Measurements from ENCODE around the gene TRAFD1. TPM values are rescaled to one million over a fixed set of nuclear protein-coding genes. Genes with fewer than 3 reads are reported as not detected.
A peak's percentile ranks its signal among the peaks of the same experiment; 100 is the strongest.
"Not testable (repeated sequence)": the region's sequence is repeated elsewhere in the genome, so short reads cannot be mapped to it uniquely, and the experiment has no call there.

TRAFD1 gene
- total and polyA plus RNA-seq, 4 donors = 16.9 to 43.1 (median 37.8) TPM

GRCh38 chr12:112091563-112091962 lies 33.8 kb upstream of the TRAFD1 start:
- Histone ChIP-seq H3K4me3 (no peak overlapping the region), H3K9me3 (ENCODE audit: control insufficient read depth in 4 of 4, insufficient read depth in 3 of 4, low read length in 3 of 4) (no peaks in the 10 kb centered on the region), H3K27ac (ENCODE audit: low read depth in 1 of 2, low read length in 1 of 2) (no peak overlapping the region), H3K4me1 (ENCODE audit: control insufficient read depth in 5 of 5, insufficient read depth in 5 of 5, low read length in 5 of 5) (peaks cover 0 to 3% (median 0%) of the 10 kb centered on the region in 5 donors), H3K9ac (ENCODE audit: insufficient read depth in 1 of 2, low read length in 2 of 2) (no peak overlapping the region), H3K27me3 (ENCODE audit: control insufficient read depth in 3 of 3, insufficient read depth in 3 of 3, low read length in 2 of 3) (no peaks in the 10 kb centered on the region), H3K36me3 (ENCODE audit: control insufficient read depth in 4 of 4, insufficient read depth in 4 of 4, low read length in 4 of 4) (peaks cover 15 to 24% (median 20%) of the 10 kb centered on the region in 4 donors)
- no peak for TF ChIP-seq CTCF (IDR thresholded peaks at IDR 0.05; ENCODE audit: control extremely low read depth, extremely low read depth)
- DNase-seq (no peak), ATAC-seq (ENCODE audit: insufficient read depth, low FRiP score) (no peak)
- 88 to 98% methylated on average over 3 of the region's 3 CpGs for WGBS, 2 donors

- Histone ChIP-seq H3K36me3 (ENCODE audit: control insufficient read depth in 4 of 4, insufficient read depth in 4 of 4, low read length in 4 of 4) (peaks cover 2 to 21% (median 14%) of the 10 kb centered on the region in 4 donors), H3K9me3 (ENCODE audit: control insufficient read depth in 4 of 4, insufficient read depth in 3 of 4, low read length in 3 of 4) (no peaks in the 10 kb centered on the region), H3K27me3 (ENCODE audit: control insufficient read depth in 3 of 3, insufficient read depth in 3 of 3, low read length in 2 of 3) (no peaks in the 10 kb centered on the region), H3K9ac (ENCODE audit: insufficient read depth in 1 of 2, low read length in 2 of 2) (no peak overlapping the region), H3K4me1 (ENCODE audit: control insufficient read depth in 5 of 5, insufficient read depth in 5 of 5, low read length in 5 of 5) (peaks cover 0 to 7% (median 0%) of the 10 kb centered on the region in 5 donors), H3K4me3 (no peak overlapping the region), H3K27ac (ENCODE audit: low read depth in 1 of 2, low read length in 1 of 2) (peak overlapping the region in 1 of 2 donors; percentile 59)
- ATAC-seq (ENCODE audit: insufficient read depth, low FRiP score) = no peak
- TF ChIP-seq CTCF (IDR thresholded peaks at IDR 0.05; ENCODE audit: control extremely low read depth, extremely low read depth) = no peak
- no peak for DNase-seq
Measured at GRCh38 chr12:112096070-112096469, 29.3 kb upstream of the TRAFD1 start.

GRCh38 chr12:112096667-112097066 lies 28.7 kb upstream of the TRAFD1 start:
- peaks cover 0 to 16% (median 12%) of the 10 kb centered on the region in 4 donors for H3K36me3 ChIP-seq (ENCODE audit: control insufficient read depth in 4 of 4, insufficient read depth in 4 of 4, low read length in 4 of 4)
- peaks cover 0 to 7% (median 0%) of the 10 kb centered on the region in 5 donors for H3K4me1 ChIP-seq (ENCODE audit: control insufficient read depth in 5 of 5, insufficient read depth in 5 of 5, low read length in 5 of 5)
- no peaks in the 10 kb centered on the region for H3K9me3 ChIP-seq (ENCODE audit: control insufficient read depth in 4 of 4, insufficient read depth in 3 of 4, low read length in 3 of 4)
- H3K27me3 ChIP-seq (ENCODE audit: control insufficient read depth in 3 of 3, insufficient read depth in 3 of 3, low read length in 2 of 3) = no peaks in the 10 kb centered on the region
- no peak for ATAC-seq (ENCODE audit: insufficient read depth, low FRiP score)
- 56 to 65% methylated on average over 2 of the region's 2 CpGs for WGBS, 2 donors
- no peak overlapping the region for H3K4me3 ChIP-seq
- H3K27ac ChIP-seq (ENCODE audit: low read depth in 1 of 2, low read length in 1 of 2) = peak overlapping the region; percentile 53 to 59
- no peak for DNase-seq
- no peak for TF ChIP-seq CTCF (IDR thresholded peaks at IDR 0.05; ENCODE audit: control extremely low read depth, extremely low read depth)
- H3K9ac ChIP-seq (ENCODE audit: insufficient read depth in 1 of 2, low read length in 2 of 2) = no peak overlapping the region

- Histone ChIP-seq H3K9me3 (ENCODE audit: control insufficient read depth in 4 of 4, insufficient read depth in 3 of 4, low read length in 3 of 4) (no peaks in the 10 kb centered on the region), H3K4me3 (no peak overlapping the region), H3K4me1 (ENCODE audit: control insufficient read depth in 5 of 5, insufficient read depth in 5 of 5, low read length in 5 of 5) (peaks cover 0 to 7% (median 0%) of the 10 kb centered on the region in 5 donors), H3K9ac (ENCODE audit: insufficient read depth in 1 of 2, low read length in 2 of 2) (no peak overlapping the region), H3K27ac (ENCODE audit: low read depth in 1 of 2, low read length in 1 of 2) (no peak overlapping the region), H3K27me3 (ENCODE audit: control insufficient read depth in 3 of 3, insufficient read depth in 3 of 3, low read length in 2 of 3) (no peaks in the 10 kb centered on the region), H3K36me3 (ENCODE audit: control insufficient read depth in 4 of 4, insufficient read depth in 4 of 4, low read length in 4 of 4) (peaks cover 0 to 12% (median 11%) of the 10 kb centered on the region in 4 donors)
- 94 to 96% methylated on average over 8 of the region's 8 CpGs for WGBS, 2 donors
- DNase-seq = no peak
- TF ChIP-seq CTCF (IDR thresholded peaks at IDR 0.05; ENCODE audit: control extremely low read depth, extremely low read depth) = no peak
- ATAC-seq (ENCODE audit: insufficient read depth, low FRiP score) = no peak
Measured at GRCh38 chr12:112097641-112098040, 27.7 kb upstream of the TRAFD1 start.

- not testable (repeated sequence) for H3K27ac ChIP-seq (ENCODE audit: low read depth in 1 of 2, low read length in 1 of 2); DNase-seq; ATAC-seq (ENCODE audit: insufficient read depth, low FRiP score); H3K27me3 ChIP-seq (ENCODE audit: control insufficient read depth in 3 of 3, insufficient read depth in 3 of 3, low read length in 2 of 3); H3K9me3 ChIP-seq (ENCODE audit: control insufficient read depth in 4 of 4, insufficient read depth in 3 of 4, low read length in 3 of 4); H3K4me3 ChIP-seq; H3K9ac ChIP-seq (ENCODE audit: insufficient read depth in 1 of 2, low read length in 2 of 2)
- H3K36me3 ChIP-seq (ENCODE audit: control insufficient read depth in 4 of 4, insufficient read depth in 4 of 4, low read length in 4 of 4) = peaks cover 0 to 14% (median 10%) of the 10 kb centered on the region in 4 donors
- peaks cover 0 to 15% (median 0%) of the 10 kb centered on the region in 5 donors for H3K4me1 ChIP-seq (ENCODE audit: control insufficient read depth in 5 of 5, insufficient read depth in 5 of 5, low read length in 5 of 5)
- 97 to 98% methylated on average over 15 of the region's 15 CpGs for WGBS, 2 donors
Measured at GRCh38 chr12:112100500-112100899, 24.9 kb upstream of the TRAFD1 start.

Data from lung (tissue), 12 donors.